K562 (cell line): ENCODE measurements around the gene PATJ. TPM values are rescaled to one million over a fixed set of nuclear protein-coding genes. Genes with fewer than 3 reads are reported as not detected.
A peak's percentile ranks its signal among the peaks of the same experiment; 100 is the strongest.

ENCODE experiments used
- ATAC-seq: fragments of 200-7000 bp; cut with Tn5 transposase; 3 replicates; pipeline ENCODE4 v1.9.1; 2020; ENCODE audit warnings: moderate library complexity
- BruUV-seq: library from RNA; stranded (reverse); fragments of 400-500 nt; replicated peaks from 2 replicates; lab custom pipeline; 2021; lab: Mats Ljungman, UMichigan
- CTCF ChIA-PET: fragments of 300-600 bp; formaldehyde crosslinking; extraction: SDS; loops from one replicate; lab custom pipeline; 2021; ENCODE audit warnings: low intra/inter-chr PET ratio; lab: Yijun Ruan, JAX
- POLR2A ChIA-PET: fragments of 300-600, 350-650 bp; sonication (Branson Sonifier 250); formaldehyde crosslinking; extraction: SDS; loops from one replicate; lab custom pipeline; 2021; ENCODE audit warnings: antibody characterized with exemption, inconsistent platforms; lab: Yijun Ruan, JAX
- DNase-seq, 4 experiments: peaks; one replicate each; pipeline versions ENCODE4 v3.0.0 to v3.0.0-alpha.2; 2011 to 2018; ENCODE audit warnings: low spot score in 3 of 4, mixed read lengths in 3 of 4; ENCODE audit errors: extremely low read depth in 1 of 4
- FAIRE-seq: peaks from 2 replicates; lab custom pipeline; 2011; peaks lifted over from hg19 to GRCh38; lab: Jason Lieb, UNC
- H2AFZ ChIP-seq: 2 replicates; pipeline ENCODE4 v1.6.0; 2011; ENCODE audit warnings: low read depth, low read length, control low read depth, inconsistent platforms
- H3K27ac ChIP-seq: fragments of 200-600 bp; 3 replicates; pipeline ENCODE4 v1.8.0; 2011; ENCODE audit warnings: low read depth, mild to moderate bottlenecking, control low read depth, inconsistent platforms, low read length, moderate library complexity, mixed read lengths; ENCODE audit errors: extremely low read depth
- H3K27me3 ChIP-seq, 2 experiments: fragments of 300-600 bp in 1 of 2; 2 replicates in 1 of 2; 3 replicates in 1 of 2; pipeline versions ENCODE4 v1.6.0 to v1.8.0; 2011; ENCODE audit warnings: inconsistent platforms in 2 of 2, low read length in 2 of 2, mild to moderate bottlenecking in 1 of 2, mixed read lengths in 1 of 2, moderate library complexity in 1 of 2; ENCODE audit not compliant: control insufficient read depth in 2 of 2, insufficient read depth in 2 of 2
- H3K36me3 ChIP-seq: fragments of 300-600 bp; 3 replicates; pipeline ENCODE4 v1.8.0; 2011; ENCODE audit warnings: mild to moderate bottlenecking, low read length, inconsistent platforms; ENCODE audit not compliant: control insufficient read depth, insufficient read depth
- H3K4me1 ChIP-seq, 2 experiments: fragments of 200-600 bp in 1 of 2; replicated peaks in 1 of 2; 2 replicates in 1 of 2; 3 replicates in 1 of 2; pipeline versions ENCODE4 v1.5.1 to v1.8.0; 2011; ENCODE audit warnings: inconsistent platforms in 2 of 2, low read length in 2 of 2, mild to moderate bottlenecking in 1 of 2, mixed read lengths in 1 of 2, moderate library complexity in 1 of 2; ENCODE audit not compliant: control insufficient read depth in 2 of 2, insufficient read depth in 2 of 2
- H3K4me2 ChIP-seq: 2 replicates; pipeline ENCODE4 v1.6.1; 2011; ENCODE audit warnings: low read length, control low read depth, inconsistent platforms, mixed read lengths; ENCODE audit not compliant: insufficient read depth
- H3K4me3 ChIP-seq: fragments of 200-600 bp; sonication (generic), shearing (Covaris generic); 2 replicates; pipeline ENCODE4 v1.5.1; 2016; ENCODE audit warnings: control low read depth, inconsistent platforms
- H3K79me2 ChIP-seq: fragments of 200-600 bp; 3 replicates; pipeline ENCODE4 v1.8.0; 2011; ENCODE audit warnings: low read length, inconsistent platforms; ENCODE audit not compliant: control insufficient read depth, insufficient read depth
- H3K9ac ChIP-seq, 2 experiments: 2 replicates each; pipeline versions ENCODE4 v1.6.0 to v1.6.1; 2011; ENCODE audit warnings: low read depth in 2 of 2, low read length in 2 of 2, control low read depth in 1 of 2, inconsistent platforms in 1 of 2, mild to moderate bottlenecking in 1 of 2, mixed read lengths in 1 of 2; ENCODE audit not compliant: insufficient read depth in 1 of 2
- H3K9me1 ChIP-seq: one replicate; pipeline ENCODE4 v1.6.0; 2011; ENCODE audit warnings: inconsistent platforms, mild to moderate bottlenecking, low read length, moderate library complexity; ENCODE audit not compliant: control insufficient read depth, insufficient read depth
- H3K9me3 ChIP-seq: replicated peaks from 2 replicates; pipeline ENCODE4 v1.5.1; 2011; ENCODE audit warnings: low read depth, low read length, inconsistent platforms; ENCODE audit not compliant: control insufficient read depth, insufficient read depth
- H4K20me1 ChIP-seq: replicated peaks from 2 replicates; pipeline ENCODE4 v1.6.1; 2011; ENCODE audit warnings: low read length, inconsistent platforms, mixed read lengths; ENCODE audit not compliant: control insufficient read depth, insufficient read depth
- ATF2 ChIP-seq: sonication (generic); formaldehyde crosslinking; IDR thresholded peaks from 2 replicates; pipeline ENCODE4 v1.8.1; 2022; ENCODE audit warnings: missing genetic modification reagents
- BACH1 ChIP-seq: fragments of 200-800 bp; sonication (Bioruptor generic); IDR thresholded peaks from 2 replicates; pipeline ENCODE4 v1.6.1; 2016; ENCODE audit warnings: missing genetic modification characterization, missing compliant biosample characterization
- CBFA2T2 ChIP-seq: fragments of 450-650 bp; conservative IDR thresholded peaks from 2 replicates; pipeline ENCODE4 v1.6.1; 2017; ENCODE audit warnings: mild to moderate bottlenecking
- DPF2 ChIP-seq: fragments of 450-650 bp; IDR thresholded peaks from 2 replicates; pipeline ENCODE4 v1.6.1; 2016
- EP300 ChIP-seq: IDR thresholded peaks from 2 replicates; pipeline ENCODE4 v1.6.1; 2012; ENCODE audit warnings: low read length, improper control_type of control experiment
- KLF16 ChIP-seq: IDR thresholded peaks from 2 replicates; pipeline ENCODE4 v1.6.1; 2016; ENCODE audit warnings: antibody characterized with exemption
- NCOR1 ChIP-seq: fragments of 450-650 bp; IDR thresholded peaks from 2 replicates; pipeline ENCODE4 v1.6.1; 2016; ENCODE audit warnings: mild to moderate bottlenecking, moderate library complexity
- NR2F6 ChIP-seq: fragments of 450-650 bp; formaldehyde crosslinking; IDR thresholded peaks from 2 replicates; pipeline ENCODE4 v1.4.0; 2020; ENCODE audit warnings: mild to moderate bottlenecking
- NRF1 ChIP-seq, 2 experiments: fragments of 450-650 bp; IDR thresholded peaks in 1 of 2; conservative IDR thresholded peaks in 1 of 2; 2 replicates each; pipeline ENCODE4 v1.6.1; 2014; ENCODE audit warnings: mild to moderate bottlenecking in 2 of 2
- POU5F1 ChIP-seq: fragments of 150-350 bp; IDR thresholded peaks from 2 replicates; pipeline ENCODE4 v1.6.1; 2014; ENCODE audit warnings: borderline replicate concordance, low read length, low read depth, mild to moderate bottlenecking; ENCODE audit not compliant: partially characterized antibody
- SETDB1 ChIP-seq: IDR thresholded peaks from one replicate; pipeline ENCODE4 v1.6.1; 2012; ENCODE audit warnings: low read length, control low read depth, inconsistent platforms
- SLC30A9 ChIP-seq: fragments of 250-450 bp; sonication (Bioruptor Pico); IDR thresholded peaks from 2 replicates; pipeline ENCODE4 v1.8.0; 2022; ENCODE audit warnings: mild to moderate bottlenecking, moderate library complexity
- TAL1 ChIP-seq: fragments of 450-650 bp; IDR thresholded peaks from 2 replicates; pipeline ENCODE4 v1.6.1; 2016; ENCODE audit warnings: mild to moderate bottlenecking
- TCF3 ChIP-seq: sonication (generic); formaldehyde crosslinking; IDR thresholded peaks from 2 replicates; pipeline ENCODE4 v1.4.0; 2020; ENCODE audit warnings: mild to moderate bottlenecking, missing genetic modification reagents
- TEAD4 ChIP-seq, 2 experiments: sonication (generic) in 1 of 2; formaldehyde crosslinking in 1 of 2; IDR thresholded peaks; 2 replicates each; pipeline versions ENCODE4 v1.6.1 to v1.8.0; 2012 to 2022; ENCODE audit warnings: borderline replicate concordance in 1 of 2, inconsistent platforms in 1 of 2, low read length in 1 of 2, mild to moderate bottlenecking in 1 of 2, missing genetic modification reagents in 1 of 2
- U2AF1 ChIP-seq: fragments of 200-400 bp; formaldehyde crosslinking; optimal IDR thresholded peaks from 2 replicates; pipeline ENCODE3; 2017; ENCODE audit warnings: mild to moderate bottlenecking, low read depth, low read length, moderate library complexity
- ZC3H11A ChIP-seq: IDR thresholded peaks from 2 replicates; pipeline ENCODE4 v1.6.1; 2012; ENCODE audit warnings: low read depth, low read length, improper control_type of control experiment
- ZNF174 ChIP-seq: fragments of 250-450 bp; sonication (Bioruptor Pico); IDR thresholded peaks from 2 replicates; pipeline ENCODE4 v1.4.0; 2020; ENCODE audit warnings: mild to moderate bottlenecking
- ZNF311 ChIP-seq: fragments of 250-450 bp; sonication (Bioruptor Pico); IDR thresholded peaks from 2 replicates; pipeline ENCODE4 v1.4.0; 2020; ENCODE audit warnings: mild to moderate bottlenecking, moderate library complexity
- ZNF561 ChIP-seq: fragments of 450-650 bp; formaldehyde crosslinking; conservative IDR thresholded peaks from 2 replicates; pipeline ENCODE4 v1.4.0; 2020; ENCODE audit warnings: mild to moderate bottlenecking, moderate library complexity
- ZNF655 ChIP-seq: fragments of 250-450 bp; sonication (Bioruptor Pico); IDR thresholded peaks from 2 replicates; pipeline ENCODE4 v1.5.0; 2021
- ZNF764 ChIP-seq: fragments of 250-450 bp; sonication (Bioruptor Pico); IDR thresholded peaks from 2 replicates; pipeline ENCODE4 v1.4.0; 2020; ENCODE audit warnings: low read depth, mild to moderate bottlenecking, moderate library complexity
- WGBS: fragments of 100-300 bp; shearing (Covaris generic); methylation state at CpG from one replicate; pipeline ENCODE4 v1.1.6; 2016; ENCODE audit warnings: low coverage, mixed read lengths; ENCODE audit not compliant: insufficient coverage; ENCODE audit errors: missing lambda C conversion rate; 5-methylcytosine and 5-hydroxymethylcytosine counted together
- in situ Hi-C: fragments of 300-500 bp; cut with MboI; formaldehyde crosslinking; loops from 4 replicates; pipeline ENCODE4 v1.15.0; 2018; ENCODE audit warnings: inconsistent platforms, mixed read lengths
- intact Hi-C: fragments of 100-400 bp; cut with micrococcal nuclease; formaldehyde crosslinking; loops from 2 replicates; pipeline ENCODE4 v1.14.2; 2022
- polyA plus RNA-seq, 8 experiments: library from polyadenylated mRNA; depleted of rRNA in 4 of 8; stranded (reverse) in 5 of 8; unstranded in 3 of 8; fragments of >200 nt; fragmentation: Nextera tagmentation in 2 of 8; fragmentation: Illumina TruSeq in 1 of 8; extraction: Ambion mirVana in 2 of 8; extraction: Trizol in 1 of 8; gene quantifications; 2 replicates each; pipeline versions ENCODE4 v1.2.1 to v1.2.3, GENCODE V29; 2011 to 2014; ENCODE audit warnings: inconsistent platforms in 1 of 8, missing spikeins in 1 of 8
- total RNA-seq, 7 experiments: library from RNA; depleted of rRNA in 6 of 7; stranded (reverse); fragments of >200 nt in 6 of 7; fragmentation: Illumina TruSeq in 2 of 7; extraction: Trizol in 2 of 7; gene quantifications; 2 replicates each; pipeline versions ENCODE4 v1.2.1 to v1.2.3, GENCODE V29; 2011 to 2021; ENCODE audit warnings: low replicate concordance in 1 of 7

Gene PATJ
- total and polyA plus RNA-seq, 9 of the 15 experiments (the other 6 are each of a cell fraction or from before 2014, with no cell fraction given) = 0.22 TPM; not detected in 8

- TF ChIP-seq NR2F6 (CRISPR knock-in tag) (no peak), ZC3H11A (no peak), POU5F1 (no peak), ZNF311 (CRISPR knock-in tag) (no peak), ZNF655 (CRISPR knock-in tag) (no peak), ZNF174 (CRISPR knock-in tag) (no peak)
Observed at GRCh38 chr1:61872206-61872605, 129.9 kb downstream of the PATJ start (continued).

- Histone ChIP-seq H3K9me1 (no peaks in the 10 kb centered on the region), H3K27me3 (no peaks in the 10 kb centered on the region; a peak in 1 of 5 replicates), H3K4me2 (no peak overlapping the region), H2AFZ (no peak overlapping the region), H3K9ac (no peak overlapping the region), H3K4me3 (no peak overlapping the region), H3K27ac (no peak overlapping the region), H3K9me3 (no peaks in the 10 kb centered on the region), H4K20me1 (no peaks in the 10 kb centered on the region), H3K4me1 (peaks cover 0 to 3% of the 10 kb centered on the region in 2 experiments; a peak in 1 of 5 replicates), H3K79me2 (no peaks in the 10 kb centered on the region), H3K36me3 (no peaks in the 10 kb centered on the region)
- FAIRE-seq = peak; percentile 87
- ChIA-PET CTCF (no interaction called here), POLR2A (no interaction called here)
- DNase-seq = peak; percentile 14 to 57 (median 30)
- no TSS peak for BruUV-seq
- in situ Hi-C loops (no loop called here), intact Hi-C loops (no loop called here)
- WGBS = 13% methylated on average over 2 of the region's 2 CpGs
- peak; percentile 83 for ATAC-seq
- TF ChIP-seq SLC30A9 (CRISPR knock-in tag) (no peak), ATF2 (CRISPR knock-in tag) (no peak), TAL1 (peak; percentile 60), NRF1 (conservative IDR thresholded peaks at IDR 0.05 in 1 of 2, IDR thresholded peaks at IDR 0.05 in 1 of 2) (peak in 1 of 2 experiments; percentile 55; a peak in 2 of 4 replicates), EP300 (0 out of 2 replicates have a peak, but pooled peaks have one; percentile 17), BACH1 (no peak), DPF2 (no peak), KLF16 (no peak), TEAD4 (IDR thresholded peaks at IDR 0.05; ENCODE audit: low read length) (peak; percentile 43), TEAD4 (CRISPR knock-in tag; IDR thresholded peaks at IDR 0.05; ENCODE audit: borderline replicate concordance) (no peak), CBFA2T2 (peak; percentile 60), ZNF764 (CRISPR knock-in tag) (no peak), ZNF561 (CRISPR knock-in tag) (no peak), U2AF1 (no peak), TCF3 (CRISPR knock-in tag) (peak; percentile 67), NCOR1 (0 out of 2 replicates have a peak, but pooled peaks have one; percentile 33), SETDB1 (no peak)
Observed at GRCh38 chr1:61873581-61873980, 131.3 kb downstream of the PATJ start.
